Stimulated activated CD8-positive, alpha-beta memory T cell treated with anti-CD3 and anti-CD28 coated beads, Interleukin-2, amount 100 ng/mL, for 48 hours (primary cell): ENCODE measurements around the gene POU2F1.

ENCODE experiments used
- DNase-seq, 2 donors: peaks; one replicate each; pipeline ENCODE4 v3.0.0-alpha.2; 2020; ENCODE audit warnings: low read depth in 2 of 2

The POU2F1 gene

DNA sequence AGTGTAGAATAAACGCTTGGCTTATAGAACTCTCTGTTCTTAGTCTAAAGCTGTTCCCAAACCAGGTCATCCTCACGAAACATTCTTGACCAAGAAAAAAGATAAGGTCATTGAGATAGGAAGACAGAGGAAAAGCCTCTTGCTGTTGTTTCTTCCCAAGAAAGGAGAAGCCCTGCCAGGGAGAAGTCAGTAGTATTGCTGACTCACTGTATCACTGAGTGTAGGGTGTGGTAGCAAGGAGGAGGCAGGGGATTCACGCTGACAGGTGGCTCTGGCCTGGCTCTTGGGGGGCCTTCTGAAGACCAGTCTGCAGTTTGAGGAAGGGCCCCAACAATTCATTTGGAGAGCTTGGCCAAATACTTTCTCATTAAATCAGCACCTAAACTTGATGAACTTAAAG is 199.8 kb downstream of the POU2F1 start:
- DNase-seq, result no peak

- no peak for DNase-seq
Measured at GRCh38 chr1:167423684-167424619, 203.3 kb downstream of the POU2F1 start.

DNA sequence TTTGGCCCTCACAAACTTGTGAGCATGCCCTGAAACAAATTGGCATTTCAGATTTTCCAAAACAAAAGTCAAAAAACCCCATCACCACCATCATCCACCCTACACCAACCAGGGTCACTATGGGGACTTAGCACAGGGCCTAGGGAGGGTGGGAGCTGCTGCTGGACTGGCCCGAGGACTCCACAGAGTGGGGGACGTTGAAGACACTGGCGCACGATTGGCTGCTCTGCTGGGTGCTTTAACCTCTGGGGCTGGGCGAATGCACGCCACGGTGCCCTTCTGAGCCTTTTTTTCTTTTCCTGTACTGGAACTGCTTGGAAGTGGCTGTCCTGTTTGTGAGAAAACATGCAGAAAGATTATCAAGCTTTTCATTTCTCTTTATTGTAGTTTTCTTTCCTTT is 204.8 kb downstream of the POU2F1 start:
- no peak for DNase-seq

DNA sequence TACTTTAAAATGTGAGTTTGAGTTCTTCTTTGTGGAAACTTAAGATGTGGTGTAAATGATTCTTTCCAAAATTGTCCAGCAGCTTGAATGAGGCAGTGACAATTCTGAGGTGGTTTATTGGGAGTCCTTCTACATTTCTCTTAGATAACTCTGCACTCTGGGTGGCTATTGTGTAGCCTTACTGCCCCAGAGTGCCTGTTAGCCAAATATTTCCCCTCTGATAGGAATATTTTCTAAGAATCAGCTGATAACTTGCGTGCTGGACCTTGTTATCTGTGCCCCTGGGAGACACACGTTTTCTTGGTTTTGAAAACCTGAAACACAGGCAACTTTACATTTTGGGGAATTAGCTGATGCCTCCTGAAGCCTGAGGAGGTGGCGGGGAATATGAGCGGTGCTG is 206.0 kb downstream of the POU2F1 start:
- no peak for DNase-seq

- DNase-seq, result no peak
Measured at GRCh38 chr1:167427848-167428247, 207.2 kb downstream of the POU2F1 start.

- no peak for DNase-seq
Measured at GRCh38 chr1:167428395-167428794, 207.7 kb downstream of the POU2F1 start.

DNA sequence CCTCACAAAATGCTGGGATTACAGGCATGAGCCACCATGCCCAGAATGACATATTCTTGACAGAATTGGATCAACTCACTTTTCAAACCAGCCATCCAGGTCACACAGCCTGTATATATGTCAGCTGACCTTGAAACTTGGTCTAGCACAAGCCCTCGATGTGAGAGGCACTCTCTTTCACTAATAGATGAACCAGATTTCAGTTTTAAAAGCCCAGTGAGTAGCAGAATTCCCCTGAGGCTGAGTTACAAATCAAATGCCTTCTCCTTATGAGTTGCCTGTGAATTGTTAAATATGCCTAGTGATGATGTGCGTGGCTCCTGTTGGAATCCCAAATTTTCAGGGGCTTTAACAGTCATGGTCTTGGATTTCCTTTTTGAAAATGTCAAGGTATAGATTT is 208.9 kb downstream of the POU2F1 start:
- no peak for DNase-seq

DNA sequence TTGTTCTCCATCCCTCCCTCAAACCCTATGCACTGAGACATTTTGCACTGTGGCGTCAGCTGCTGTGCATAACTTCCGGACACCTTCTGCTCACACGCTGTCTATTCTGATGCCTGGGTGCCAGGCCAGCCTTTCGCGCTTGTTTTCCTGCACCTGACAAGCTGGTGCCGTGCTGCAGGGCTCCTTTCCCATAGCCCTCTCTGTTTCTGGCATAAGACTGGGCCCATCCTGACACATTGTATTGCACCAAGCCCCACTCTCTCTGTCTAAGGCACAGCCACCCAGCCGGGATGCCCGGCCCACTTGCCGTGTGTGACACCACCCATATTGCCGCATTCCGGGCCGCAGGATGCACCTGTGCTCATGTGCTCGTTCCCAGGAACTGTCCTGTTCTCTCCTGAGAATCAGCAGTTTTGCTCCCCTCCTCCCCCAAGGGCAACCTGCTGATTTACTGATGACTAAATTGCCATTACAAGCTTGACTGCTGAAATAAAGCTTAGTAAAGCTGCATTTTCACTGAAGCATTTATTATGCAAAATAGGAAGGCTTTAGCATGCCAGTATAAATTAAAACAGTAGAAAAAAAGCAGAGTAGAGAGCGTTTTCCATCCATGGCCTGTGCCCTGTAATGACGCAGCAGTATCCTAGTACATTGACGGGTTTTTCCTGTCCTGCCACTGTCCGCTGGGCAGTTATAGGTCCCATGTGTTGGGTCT is 209.6 kb downstream of the POU2F1 start:
- DNase-seq, result no peak

- DNase-seq, result no peak
Measured at GRCh38 chr1:167430849-167431242, 210.2 kb downstream of the POU2F1 start.

DNA sequence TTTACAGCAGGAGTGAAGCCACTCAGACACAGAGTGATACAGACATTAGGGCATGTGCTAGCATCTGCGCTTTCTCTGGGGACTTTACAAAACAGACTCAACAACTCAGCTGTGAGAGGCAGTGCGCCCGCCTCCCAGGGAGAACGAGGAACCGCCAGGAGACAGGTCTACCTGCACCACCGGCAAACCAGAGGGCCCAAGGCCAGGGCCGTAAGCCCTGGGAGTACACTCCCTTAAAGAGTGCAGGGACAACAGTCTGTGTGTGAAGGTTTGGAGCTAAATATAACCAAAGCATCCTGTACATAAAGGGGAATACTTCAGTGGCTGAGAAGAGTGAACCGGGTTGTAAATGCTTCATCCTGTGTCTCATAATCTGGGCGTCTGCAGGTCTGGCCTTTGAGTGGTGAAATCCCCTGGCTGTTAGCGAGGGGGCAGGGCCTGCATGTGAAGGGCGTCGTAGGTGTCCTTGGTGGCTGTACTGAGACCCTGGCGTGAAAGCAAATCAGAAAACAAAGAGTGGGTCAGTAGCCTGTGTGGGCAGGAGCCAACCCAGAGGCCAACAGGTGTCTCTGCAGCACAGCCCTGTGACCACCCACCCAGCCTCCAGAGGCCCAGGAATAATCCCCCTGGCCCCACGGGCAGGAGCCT is 210.7 kb downstream of the POU2F1 start:
- DNase-seq, result no peak

- no peak for DNase-seq
Measured at GRCh38 chr1:167431909-167432650, 211.4 kb downstream of the POU2F1 start.

DNA sequence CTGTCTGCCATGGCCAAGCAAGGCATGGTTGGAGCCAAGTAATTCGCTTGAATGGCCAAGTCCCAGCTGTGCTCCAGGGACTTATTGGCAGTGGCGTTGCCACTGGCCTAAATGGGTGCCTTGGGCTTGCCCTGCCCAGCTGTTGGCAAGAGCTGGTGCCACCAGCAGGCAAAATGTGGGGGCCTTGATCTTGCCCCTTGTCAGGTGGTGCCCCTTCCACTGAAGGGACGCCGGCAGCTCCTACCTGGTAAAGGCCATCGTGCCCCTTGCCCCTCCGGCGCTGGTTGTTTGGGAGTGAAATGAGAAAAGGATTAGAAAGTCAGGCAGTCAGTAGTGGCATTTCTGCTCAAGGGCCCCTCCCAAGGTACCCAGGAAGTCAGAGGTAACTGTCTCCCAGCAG is 212.1 kb downstream of the POU2F1 start:
- no peak for DNase-seq

GRCh38 chr1:167433884-167434283 is 213.2 kb downstream of the POU2F1 start:
- no peak for DNase-seq

DNA sequence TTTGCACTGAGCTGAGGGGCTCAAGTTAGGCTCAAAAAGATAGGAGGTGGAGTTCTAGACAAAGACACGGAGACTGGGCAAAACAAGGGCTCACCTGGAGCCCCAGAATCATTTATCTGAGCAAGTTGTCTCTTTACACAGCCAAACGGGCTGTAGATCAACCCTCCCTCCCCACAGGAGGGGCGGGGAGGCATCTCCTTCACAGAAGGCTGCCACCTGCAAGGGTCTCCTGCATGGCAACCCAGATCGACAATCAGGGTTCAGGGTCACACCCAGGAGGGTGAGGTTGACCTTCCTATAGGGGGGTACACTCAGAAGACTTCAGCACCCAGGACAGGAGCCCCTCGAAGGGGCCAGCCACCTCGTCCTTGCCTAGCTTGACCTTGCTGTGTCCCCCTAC is 213.6 kb downstream of the POU2F1 start:
- DNase-seq, result no peak

DNA sequence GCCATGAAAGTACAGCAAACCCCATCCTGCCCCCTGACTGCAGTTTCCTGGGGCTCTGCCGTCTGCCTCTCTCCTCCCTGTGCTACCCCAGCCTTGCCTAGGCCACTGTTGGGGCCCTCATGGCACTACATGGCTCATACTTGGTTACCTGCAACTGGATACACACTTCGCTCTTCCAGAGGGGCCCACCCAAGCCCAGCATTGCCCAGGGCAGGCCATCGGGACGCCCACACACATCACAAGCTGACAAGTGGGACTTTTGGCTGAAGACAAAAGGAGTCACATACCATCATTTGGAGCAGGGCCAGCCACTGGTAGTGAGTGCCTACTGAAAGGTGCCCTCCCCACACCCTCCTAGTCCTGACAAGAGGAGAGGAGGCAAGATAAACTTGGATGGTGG is 214.8 kb downstream of the POU2F1 start:
- DNase-seq, result no peak

DNA sequence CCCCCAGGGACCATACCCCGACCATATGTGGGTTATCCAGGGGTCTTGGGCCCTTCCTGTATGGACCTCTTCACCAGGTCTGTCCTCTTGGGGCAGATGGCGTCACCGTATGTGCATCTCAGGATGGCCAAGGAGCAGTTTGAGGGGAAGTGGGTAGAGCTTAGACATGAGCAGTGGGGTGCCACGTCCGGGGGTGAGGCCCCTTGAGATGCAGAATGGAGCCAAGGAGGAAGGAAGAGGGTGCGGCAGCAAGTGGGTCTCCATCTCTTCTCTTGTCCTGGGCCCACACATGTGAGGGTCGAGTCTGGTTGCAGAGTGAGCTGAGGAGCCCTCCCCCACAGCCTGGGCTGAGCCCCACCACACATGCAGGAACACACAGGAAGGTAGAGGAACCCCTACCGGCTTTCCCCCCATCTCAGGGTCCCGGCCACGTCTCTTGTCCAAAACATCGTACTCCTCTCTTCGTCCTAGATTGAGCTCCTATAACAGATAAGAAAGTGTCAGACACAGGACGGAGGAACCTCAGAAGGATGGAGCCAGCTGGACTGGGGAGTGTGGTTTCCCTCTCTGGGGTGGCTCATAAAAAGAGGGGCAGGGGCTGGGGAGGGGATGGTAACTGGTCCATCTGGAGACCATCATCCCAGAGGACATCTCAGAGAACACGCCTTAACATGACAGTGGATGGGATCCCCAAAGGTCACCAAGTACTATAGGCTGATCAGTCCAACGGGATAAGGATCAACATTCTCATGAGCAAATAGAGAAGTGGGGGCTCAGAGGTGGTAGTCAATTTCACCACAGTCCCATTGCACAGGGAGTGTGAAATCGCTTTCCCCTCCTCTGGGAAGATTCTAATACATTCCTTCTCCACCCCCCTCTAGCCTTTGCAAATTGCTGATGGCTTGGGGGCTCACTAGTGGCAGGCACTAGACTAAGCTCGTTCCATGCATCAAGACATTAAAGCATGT is 217.8 kb downstream of the POU2F1 start:
- DNase-seq, result no peak

DNA sequence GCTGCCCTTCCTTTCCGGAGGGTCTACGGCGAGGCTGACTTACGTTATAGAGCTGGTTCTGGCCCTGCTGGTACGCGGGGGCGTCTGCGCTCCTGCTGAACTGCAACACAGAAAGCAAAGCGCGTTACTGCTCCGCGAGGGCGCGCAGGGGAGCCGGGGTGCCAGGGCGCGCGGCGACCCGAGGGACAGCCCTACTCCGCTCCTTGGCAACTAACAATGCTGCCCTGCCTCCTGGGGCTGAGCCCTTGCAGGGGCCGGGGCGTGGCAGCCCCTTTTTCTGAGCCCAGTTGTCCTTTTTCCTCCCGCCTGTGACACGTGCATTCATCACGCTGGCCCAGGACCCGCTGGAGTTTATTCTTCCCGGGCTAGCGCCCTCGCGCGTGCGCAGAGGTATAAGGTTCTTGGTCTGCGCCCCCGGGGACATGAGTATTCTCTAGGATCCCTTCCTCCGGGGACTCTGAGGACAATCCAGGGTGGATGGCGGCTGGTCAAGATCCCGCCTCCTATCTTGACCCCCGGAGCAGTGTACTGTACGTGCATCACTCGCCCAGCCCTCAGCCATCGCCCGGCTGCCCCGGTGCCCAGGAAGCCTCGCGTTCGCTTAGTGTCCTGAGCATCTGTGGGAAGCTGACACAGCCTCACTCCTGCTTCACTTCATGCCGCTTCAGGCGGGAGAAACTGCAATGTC is 218.8 kb downstream of the POU2F1 start:
- no peak for DNase-seq

DNA sequence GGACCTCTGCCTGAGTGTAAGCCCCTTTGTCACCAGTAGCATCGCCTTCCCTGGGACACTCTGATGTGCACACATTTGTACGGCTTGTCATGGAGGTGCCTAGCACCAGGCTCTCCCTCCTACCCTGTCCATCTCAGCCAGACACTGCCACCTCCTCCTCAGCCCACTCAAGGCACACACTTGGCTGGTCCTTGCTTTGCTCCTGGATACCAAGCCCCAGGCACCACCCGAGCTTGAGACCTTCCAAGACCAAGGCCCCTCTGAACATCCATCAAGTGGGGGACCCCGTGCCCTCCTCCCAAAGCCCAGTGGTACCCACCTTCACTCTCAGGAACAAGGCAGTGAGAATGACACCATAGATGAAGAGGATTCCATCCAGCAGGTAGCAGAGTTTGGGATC is 219.7 kb downstream of the POU2F1 start:
- no peak for DNase-seq

DNA sequence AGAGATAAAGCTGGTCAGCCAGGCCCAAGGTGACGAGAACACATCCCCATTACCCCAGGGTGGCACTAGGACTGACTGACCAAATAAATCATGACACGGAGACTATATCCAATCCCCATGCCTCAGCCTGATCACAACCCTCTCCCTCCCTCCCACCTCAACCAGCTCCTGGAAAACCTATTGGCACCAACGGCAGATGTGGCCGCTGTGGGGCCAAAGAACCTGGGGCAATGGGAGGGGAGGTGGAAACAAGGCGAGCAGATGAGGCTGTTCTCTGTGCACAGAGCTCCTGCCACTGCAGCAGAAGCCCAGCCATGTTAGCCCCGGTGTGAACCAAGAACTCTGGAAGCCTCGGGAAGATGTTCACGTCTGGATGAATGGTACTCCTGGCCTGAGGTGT is 220.1 kb downstream of the POU2F1 start:
- DNase-seq, result no peak

DNA sequence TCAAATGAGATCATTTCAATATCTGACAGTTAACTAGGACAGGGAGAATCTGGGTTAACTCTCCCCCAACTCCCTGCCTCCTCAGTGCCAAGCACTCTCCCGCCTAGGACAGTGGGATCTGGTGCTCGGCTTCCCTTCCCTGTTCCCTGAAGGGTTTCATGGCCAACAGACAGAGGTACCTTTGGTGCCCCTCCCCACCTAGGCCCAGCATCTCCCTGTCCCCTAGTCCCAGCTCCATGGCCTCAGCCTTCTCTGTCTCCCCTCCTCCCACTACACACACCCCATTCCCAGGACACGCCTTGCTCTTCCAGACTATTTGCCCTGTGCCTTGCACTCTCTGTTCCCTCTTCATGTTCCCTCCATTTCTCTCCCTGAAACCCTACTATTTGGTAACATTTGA is 220.5 kb downstream of the POU2F1 start:
- no peak for DNase-seq
